ENCODE measurements around the gene RGCC.

The RGCC gene

GRCh38 chr13:41411060-41411459, 46.3 kb upstream of the RGCC start:
- TF ChIP-seq KLF8 (tag by site-specific recombination; IDR thresholded peaks at IDR 0.05) = no peak
- no peak for TF ChIP-seq PRDM10 (tag by site-specific recombination; IDR thresholded peaks at IDR 0.05)
- no peak for TF ChIP-seq ZNF530 (tag by site-specific recombination; IDR thresholded peaks at IDR 0.05; ENCODE audit: low read depth)
- no peak for TF ChIP-seq BCL11A (tag by site-specific recombination; IDR thresholded peaks at IDR 0.05; ENCODE audit: low read depth)
- TF ChIP-seq KLF10 (tag by site-specific recombination; IDR thresholded peaks at IDR 0.05) = no peak
- TF ChIP-seq ZNF133 (tag by site-specific recombination; IDR thresholded peaks at IDR 0.05) = no peak
- no peak for TF ChIP-seq IKZF3 (tag by site-specific recombination; IDR thresholded peaks at IDR 0.05)
- TF ChIP-seq ZNF24 (tag by site-specific recombination; IDR thresholded peaks at IDR 0.05) = no peak
- TF ChIP-seq ZNF792 (tag by site-specific recombination; IDR thresholded peaks at IDR 0.05) = no peak
- TF ChIP-seq ZNF324 (tag by site-specific recombination; IDR thresholded peaks at IDR 0.05) = no peak
- TF ChIP-seq ZNF155 (tag by site-specific recombination; IDR thresholded peaks at IDR 0.05) = no peak
- TF ChIP-seq SCRT1 (tag by site-specific recombination; IDR thresholded peaks at IDR 0.05; ENCODE audit: borderline replicate concordance) = no peak
- no peak for TF ChIP-seq ZFP69B (tag by site-specific recombination; IDR thresholded peaks at IDR 0.05)
- no peak for TF ChIP-seq ZNF704 (tag by site-specific recombination; IDR thresholded peaks at IDR 0.05)
- TF ChIP-seq ZNF169 (tag by site-specific recombination; IDR thresholded peaks at IDR 0.05) = no peak
- TF ChIP-seq WT1 (tag by site-specific recombination; IDR thresholded peaks at IDR 0.05) = no peak
- H3K4me1 ChIP-seq (ENCODE audit: control insufficient read depth, insufficient read depth, low read length) = no peaks in the 10 kb centered on the region
- no peaks in the 10 kb centered on the region for H3K36me3 ChIP-seq (ENCODE audit: control insufficient read depth in 2 of 2, insufficient read depth in 1 of 2, low read length in 2 of 2)
- H3K4me3 ChIP-seq (ENCODE audit: low read depth, low read length) = no peak overlapping the region
- H3K27ac ChIP-seq (ENCODE audit: extremely low read depth, low read depth, low read length) = no peak overlapping the region
- CTCF ChIA-PET = interaction anchor here (0.6 to 1.7 kb wide), 4 partner anchors 242 to 323 kb away, joined by 3 to 4 read pairs (median 4); no protein-coding TSS in a partner anchor
- POLR2A ChIA-PET = no interaction called here
- no peaks in the 10 kb centered on the region for H3K9me3 ChIP-seq (ENCODE audit: control insufficient read depth, insufficient read depth, low read depth, low read length)

- Histone ChIP-seq H3K9me3 (ENCODE audit: control insufficient read depth, insufficient read depth, low read depth, low read length) (no peaks in the 10 kb centered on the region), H3K27ac (ENCODE audit: extremely low read depth, low read depth, low read length) (no peak overlapping the region), H3K4me1 (ENCODE audit: control insufficient read depth, insufficient read depth, low read length) (no peaks in the 10 kb centered on the region), H3K4me3 (ENCODE audit: low read depth, low read length) (no peak overlapping the region), H3K36me3 (ENCODE audit: control insufficient read depth in 2 of 2, insufficient read depth in 1 of 2, low read length in 2 of 2) (no peaks in the 10 kb centered on the region)
- ChIA-PET POLR2A (no interaction called here), CTCF (interaction anchor here (0.6 to 1.7 kb wide), 6 partner anchors 240 to 701 kb away, joined by 3 to 4 read pairs (median 3); no protein-coding TSS in a partner anchor)
- no peak for TF ChIP-seq ZNF837 (tag by site-specific recombination; IDR thresholded peaks at IDR 0.05)
- TF ChIP-seq ZNF449 (tag by site-specific recombination; IDR thresholded peaks at IDR 0.05) = no peak
- peak; percentile 55 for TF ChIP-seq ZNF654 (tag by site-specific recombination; IDR thresholded peaks at IDR 0.05; ENCODE audit: low read depth)
- TF ChIP-seq PBX3 (CRISPR knock-in tag; IDR thresholded peaks at IDR 0.05) = no peak
- TF ChIP-seq ZIC2 (tag by site-specific recombination; IDR thresholded peaks at IDR 0.05) = no peak
- TF ChIP-seq KLF1 (tag by site-specific recombination; IDR thresholded peaks at IDR 0.05) = peak; percentile 42; the same call in 1 of the 2 replicates
- no peak for TF ChIP-seq ZSCAN18 (tag by site-specific recombination; IDR thresholded peaks at IDR 0.05)
- TF ChIP-seq ZNF138 (tag by site-specific recombination; IDR thresholded peaks at IDR 0.05; ENCODE audit: borderline replicate concordance) = no peak
- TF ChIP-seq ZNF692 (tag by site-specific recombination; IDR thresholded peaks at IDR 0.05) = no peak
Observed at GRCh38 chr13:41411522-41411921, 45.8 kb upstream of the RGCC start.

Measured in HEK293 (cell line).